Gastrocnemius medialis (tissue), 4 donors: ENCODE measurements around the gene PIAS1.

Experiments used
- POLR2A ChIP-seq, 2 donors: fragments of 450-650 bp; IDR thresholded peaks; one replicate each; pipeline ENCODE4 v1.6.1; 2017; ENCODE audit warnings: antibody characterized with exemption in 2 of 2, mild to moderate bottlenecking in 2 of 2, moderate library complexity in 2 of 2
- TF ChIP-seq, protein P1 (sequence below), 5 experiments: fragments of 450-650 bp in 3 of 5; fragments of 200-600 bp in 2 of 5; sonication (generic) in 2 of 5; IDR thresholded peaks in 4 of 5; conservative IDR thresholded peaks in 1 of 5; 1 replicate in 4 of 5; 2 replicates in 1 of 5; pipeline ENCODE4 v1.5.1; 2016 to 2019; ENCODE audit warnings: antibody characterized with exemption in 5 of 5, mild to moderate bottlenecking in 3 of 5, moderate library complexity in 3 of 5

DNA sequence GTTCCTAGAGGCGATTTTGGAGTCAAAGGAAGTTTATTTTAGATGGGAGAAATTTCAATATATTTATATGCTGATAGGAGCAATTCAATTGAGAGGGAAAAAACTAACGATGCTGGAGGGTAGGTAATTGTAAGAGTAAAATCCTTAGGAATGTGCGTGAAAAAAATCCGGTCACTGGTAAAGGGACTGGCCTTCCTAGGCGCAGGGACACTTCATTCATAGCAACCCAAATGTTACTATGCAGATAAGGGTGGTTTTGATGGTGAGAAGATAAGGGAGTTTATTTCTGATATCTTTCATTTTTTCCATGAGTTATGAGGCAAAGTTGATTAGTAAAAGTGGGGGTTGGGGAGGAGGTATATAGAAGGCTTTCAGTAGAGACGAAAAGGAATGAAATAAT lies 1.1 kb upstream of the PIAS1 start:
- TF ChIP-seq, protein P1, sequence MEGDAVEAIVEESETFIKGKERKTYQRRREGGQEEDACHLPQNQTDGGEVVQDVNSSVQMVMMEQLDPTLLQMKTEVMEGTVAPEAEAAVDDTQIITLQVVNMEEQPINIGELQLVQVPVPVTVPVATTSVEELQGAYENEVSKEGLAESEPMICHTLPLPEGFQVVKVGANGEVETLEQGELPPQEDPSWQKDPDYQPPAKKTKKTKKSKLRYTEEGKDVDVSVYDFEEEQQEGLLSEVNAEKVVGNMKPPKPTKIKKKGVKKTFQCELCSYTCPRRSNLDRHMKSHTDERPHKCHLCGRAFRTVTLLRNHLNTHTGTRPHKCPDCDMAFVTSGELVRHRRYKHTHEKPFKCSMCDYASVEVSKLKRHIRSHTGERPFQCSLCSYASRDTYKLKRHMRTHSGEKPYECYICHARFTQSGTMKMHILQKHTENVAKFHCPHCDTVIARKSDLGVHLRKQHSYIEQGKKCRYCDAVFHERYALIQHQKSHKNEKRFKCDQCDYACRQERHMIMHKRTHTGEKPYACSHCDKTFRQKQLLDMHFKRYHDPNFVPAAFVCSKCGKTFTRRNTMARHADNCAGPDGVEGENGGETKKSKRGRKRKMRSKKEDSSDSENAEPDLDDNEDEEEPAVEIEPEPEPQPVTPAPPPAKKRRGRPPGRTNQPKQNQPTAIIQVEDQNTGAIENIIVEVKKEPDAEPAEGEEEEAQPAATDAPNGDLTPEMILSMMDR (IDR thresholded peaks at IDR 0.05 in 4 of 5, conservative IDR thresholded peaks at IDR 0.05 in 1 of 5), result no peak
- TF ChIP-seq POLR2A (IDR thresholded peaks at IDR 0.05), result no peak
